K562 (cell line): ENCODE results near the gene MICAL2. TPM values are rescaled to one million over a fixed set of nuclear protein-coding genes. Genes with fewer than 3 reads are reported as not detected.

Experiments
- DPF2 ChIP-seq: fragments of 450-650 bp; IDR thresholded peaks from 2 replicates; pipeline ENCODE4 v1.6.1; 2016
- EZH2 ChIP-seq: IDR thresholded peaks from 2 replicates; pipeline ENCODE4 v1.6.1; 2012; ENCODE audit warnings: low read depth, mild to moderate bottlenecking, inconsistent platforms, low read length, borderline replicate concordance
- FUS ChIP-seq: fragments of 200-400 bp; formaldehyde crosslinking; optimal IDR thresholded peaks from 2 replicates; pipeline ENCODE3; 2017; ENCODE audit warnings: low read depth, low read length
- HDAC1 ChIP-seq, 2 experiments: fragments of 450-650 bp; IDR thresholded peaks; 2 replicates each; pipeline ENCODE4 v1.6.1; 2016 to 2017; ENCODE audit warnings: inconsistent platforms in 1 of 2, mild to moderate bottlenecking in 1 of 2, moderate library complexity in 1 of 2
- JUN ChIP-seq, 2 experiments: sonication (generic) in 1 of 2; formaldehyde crosslinking in 1 of 2; IDR thresholded peaks; 2 replicates each; pipeline versions ENCODE4 v1.6.1 to v1.8.0; 2012 to 2022; ENCODE audit warnings: borderline replicate concordance in 2 of 2, mild to moderate bottlenecking in 2 of 2, improper control_type of control experiment in 1 of 2, low read depth in 1 of 2, low read length in 1 of 2, missing genetic modification reagents in 1 of 2
- PTBP1 ChIP-seq: fragments of 200-400 bp; formaldehyde crosslinking; IDR thresholded peaks from 2 replicates; pipeline ENCODE4 v1.6.1; 2017; ENCODE audit warnings: low read depth, low read length
- RBM25 ChIP-seq: fragments of 200-400 bp; formaldehyde crosslinking; IDR thresholded peaks from 2 replicates; pipeline ENCODE4 v1.6.1; 2018; ENCODE audit warnings: low read length, low read depth, moderate library complexity; ENCODE audit not compliant: severe bottlenecking
- RBM39 ChIP-seq: fragments of 200-400 bp; formaldehyde crosslinking; optimal IDR thresholded peaks from 2 replicates; pipeline ENCODE3; 2018; ENCODE audit warnings: low read depth, low read length
- RNF219 ChIP-seq: fragments of 250-450 bp; sonication (Bioruptor Pico); IDR thresholded peaks from 2 replicates; pipeline ENCODE4 v1.5.0; 2022; ENCODE audit warnings: mild to moderate bottlenecking
- VEZF1 ChIP-seq: fragments of 200-800 bp; sonication (Bioruptor generic); IDR thresholded peaks from 2 replicates; pipeline ENCODE4 v1.6.1; 2017; ENCODE audit warnings: missing genetic modification characterization, missing compliant biosample characterization
- ZNF75A ChIP-seq: fragments of 450-650 bp; formaldehyde crosslinking; IDR thresholded peaks from 2 replicates; pipeline ENCODE4 v1.4.0; 2020; ENCODE audit warnings: mild to moderate bottlenecking
- polyA plus RNA-seq, 8 experiments: library from polyadenylated mRNA; depleted of rRNA in 4 of 8; stranded (reverse) in 5 of 8; unstranded in 3 of 8; fragments of >200 nt; fragmentation: Nextera tagmentation in 2 of 8; fragmentation: Illumina TruSeq in 1 of 8; extraction: Ambion mirVana in 2 of 8; extraction: Trizol in 1 of 8; gene quantifications; 2 replicates each; pipeline versions ENCODE4 v1.2.1 to v1.2.3, GENCODE V29; 2011 to 2014; ENCODE audit warnings: inconsistent platforms in 1 of 8, missing spikeins in 1 of 8
- total RNA-seq, 7 experiments: library from RNA; depleted of rRNA in 6 of 7; stranded (reverse); fragments of >200 nt in 6 of 7; fragmentation: Illumina TruSeq in 2 of 7; extraction: Trizol in 2 of 7; gene quantifications; 2 replicates each; pipeline versions ENCODE4 v1.2.1 to v1.2.3, GENCODE V29; 2011 to 2021; ENCODE audit warnings: low replicate concordance in 1 of 7
- TF ChIP-seq, protein P1 (sequence below), 2 experiments: fragments of 450-650 bp; IDR thresholded peaks; 2 replicates each; pipeline ENCODE4 v1.6.1; 2016; ENCODE audit warnings: mild to moderate bottlenecking in 2 of 2, borderline replicate concordance in 1 of 2, low read depth in 1 of 2, moderate library complexity in 1 of 2
- TF ChIP-seq, protein P2 (sequence below): sonication (generic); formaldehyde crosslinking; IDR thresholded peaks from 2 replicates; pipeline ENCODE4 v1.8.0; 2022; ENCODE audit warnings: mild to moderate bottlenecking, missing genetic modification reagents

The MICAL2 gene
- total and polyA plus RNA-seq, 9 of the 15 experiments (the other 6 are each of a cell fraction or from before 2014, with no cell fraction given): 4.7 to 64.2 (median 33.6) TPM

DNA sequence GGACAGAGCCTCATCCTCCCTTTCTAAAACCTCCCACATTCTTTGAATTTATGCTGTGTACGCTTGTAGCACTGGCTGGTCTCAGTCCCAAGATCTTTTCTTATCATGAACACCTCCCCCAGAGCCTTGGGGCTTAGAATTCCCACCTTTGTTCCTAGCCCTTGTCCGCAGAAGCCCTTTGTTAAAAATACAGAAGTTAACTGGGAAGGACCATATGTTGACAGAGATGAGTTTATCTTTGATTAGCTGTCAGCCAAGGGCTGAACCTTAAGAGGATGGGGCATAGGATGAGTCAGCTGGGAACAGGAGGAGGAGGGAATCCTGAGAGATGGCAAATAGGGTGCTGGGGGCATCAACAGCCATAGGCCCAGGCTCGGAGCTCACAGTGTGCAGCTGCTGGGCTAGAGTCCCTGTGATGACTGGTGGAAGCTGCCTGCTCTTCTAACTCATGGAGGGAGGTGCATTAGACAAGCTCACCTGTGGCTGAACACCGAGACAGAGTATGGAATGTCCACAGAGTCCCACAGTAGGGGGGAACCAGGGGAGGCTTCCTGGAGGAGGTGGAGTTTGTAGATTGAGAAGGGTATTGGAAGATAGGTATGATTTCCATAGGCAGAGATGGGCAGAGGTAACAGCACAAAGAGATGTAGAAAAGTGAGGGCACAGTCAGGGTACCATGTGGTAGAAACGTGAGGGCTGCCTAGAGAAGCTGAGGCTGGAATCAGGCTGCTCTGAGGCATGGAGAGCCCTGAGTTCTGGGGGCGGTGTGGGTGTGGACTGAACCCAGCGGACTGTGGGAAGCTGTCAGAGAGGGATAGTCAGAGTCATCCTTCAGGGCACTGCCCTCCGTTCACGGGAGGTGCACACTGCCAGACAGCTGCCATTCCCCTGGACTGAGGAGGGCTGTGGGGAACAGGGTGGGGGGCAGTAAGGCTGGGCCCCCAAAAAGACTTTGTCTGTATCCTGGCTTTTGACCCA lies 9.9 kb downstream of the MICAL2 start (continued):
- TF ChIP-seq, protein P1, sequence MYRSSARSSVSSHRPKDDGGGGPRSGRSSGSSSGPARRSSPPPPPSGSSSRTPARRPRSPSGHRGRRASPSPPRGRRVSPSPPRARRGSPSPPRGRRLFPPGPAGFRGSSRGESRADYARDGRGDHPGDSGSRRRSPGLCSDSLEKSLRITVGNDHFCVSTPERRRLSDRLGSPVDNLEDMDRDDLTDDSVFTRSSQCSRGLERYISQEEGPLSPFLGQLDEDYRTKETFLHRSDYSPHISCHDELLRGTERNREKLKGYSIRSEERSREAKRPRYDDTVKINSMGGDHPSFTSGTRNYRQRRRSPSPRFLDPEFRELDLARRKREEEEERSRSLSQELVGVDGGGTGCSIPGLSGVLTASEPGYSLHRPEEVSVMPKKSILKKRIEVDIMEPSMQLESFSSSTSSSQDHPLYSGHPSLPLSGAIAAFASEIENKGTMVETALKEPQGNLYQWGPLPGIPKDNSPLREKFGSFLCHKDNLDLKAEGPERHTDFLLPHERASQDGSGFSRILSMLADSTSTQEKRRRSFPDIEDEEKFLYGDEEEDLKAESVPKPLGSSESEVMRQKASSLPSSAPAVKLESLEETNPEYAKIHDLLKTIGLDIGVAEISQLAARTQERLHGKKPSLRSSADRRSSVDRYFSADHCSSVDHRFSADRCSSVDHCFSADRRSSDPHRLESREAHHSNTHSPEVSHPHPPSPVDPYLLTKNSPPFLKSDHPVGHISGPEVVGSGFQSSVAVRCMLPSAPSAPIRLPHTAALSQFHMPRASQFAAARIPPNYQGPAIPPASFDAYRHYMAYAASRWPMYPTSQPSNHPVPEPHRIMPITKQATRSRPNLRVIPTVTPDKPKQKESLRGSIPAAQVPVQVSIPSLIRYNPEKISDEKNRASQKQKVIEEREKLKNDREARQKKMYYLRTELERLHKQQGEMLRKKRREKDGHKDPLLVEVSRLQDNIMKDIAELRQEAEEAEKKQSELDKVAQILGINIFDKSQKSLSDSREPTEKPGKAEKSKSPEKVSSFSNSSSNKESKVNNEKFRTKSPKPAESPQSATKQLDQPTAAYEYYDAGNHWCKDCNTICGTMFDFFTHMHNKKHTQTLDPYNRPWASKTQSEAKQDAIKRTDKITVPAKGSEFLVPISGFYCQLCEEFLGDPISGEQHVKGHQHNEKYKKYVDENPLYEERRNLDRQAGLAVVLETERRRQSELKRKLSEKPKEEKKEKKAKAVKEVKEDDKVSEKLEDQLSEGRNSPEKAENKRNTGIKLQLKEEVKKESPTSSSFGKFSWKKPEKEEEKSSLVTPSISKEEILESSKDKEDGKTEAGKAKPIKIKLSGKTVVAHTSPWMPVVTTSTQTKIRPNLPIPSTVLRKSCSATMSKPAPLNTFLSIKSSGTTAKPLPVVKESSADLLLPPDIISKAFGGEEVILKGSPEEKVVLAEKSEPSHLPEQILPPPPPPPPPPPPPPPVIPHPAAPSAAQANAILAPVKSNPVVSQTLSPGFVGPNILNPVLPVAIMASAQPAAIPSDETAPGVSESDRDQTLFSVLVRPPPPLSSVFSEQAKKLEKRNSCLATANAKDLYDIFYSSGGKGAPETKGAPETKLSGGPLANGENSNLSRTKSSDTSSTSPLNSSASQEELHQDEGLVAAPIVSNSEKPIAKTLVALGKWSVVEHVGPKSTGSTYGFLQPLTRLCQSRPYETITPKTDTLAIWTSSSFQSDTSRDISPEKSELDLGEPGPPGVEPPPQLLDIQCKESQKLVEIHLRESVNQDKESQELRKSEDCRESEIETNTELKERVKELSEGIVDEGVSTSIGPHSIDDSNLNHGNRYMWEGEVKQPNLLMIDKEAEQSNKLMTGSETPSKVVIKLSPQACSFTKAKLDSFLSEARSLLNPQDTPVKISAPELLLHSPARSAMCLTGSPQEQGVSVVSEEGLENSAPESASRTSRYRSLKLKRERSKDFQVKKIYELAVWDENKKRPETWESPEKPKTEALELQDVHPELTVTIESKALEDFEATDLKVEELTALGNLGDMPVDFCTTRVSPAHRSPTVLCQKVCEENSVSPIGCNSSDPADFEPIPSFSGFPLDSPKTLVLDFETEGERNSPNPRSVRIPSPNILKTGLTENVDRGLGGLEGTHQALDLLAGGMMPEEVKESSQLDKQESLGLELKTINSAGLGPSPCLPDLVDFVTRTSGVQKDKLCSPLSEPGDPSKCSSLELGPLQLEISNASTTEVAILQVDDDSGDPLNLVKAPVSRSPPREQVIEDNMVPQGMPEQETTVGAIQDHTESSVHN (IDR thresholded peaks at IDR 0.05; ENCODE audit: borderline replicate concordance in 1 of 2, low read depth in 1 of 2): no peak
- TF ChIP-seq VEZF1 (peak; percentile 60), RNF219 (CRISPR knock-in tag) (no peak), RBM25 (no peak), DPF2 (peak; percentile 72), HDAC1 (IDR thresholded peaks at IDR 0.05) (peak in 1 of 2 experiments; percentile 53; a peak in 1 of 4 replicates), RBM39 (no peak), JUN (IDR thresholded peaks at IDR 0.05; ENCODE audit: borderline replicate concordance, low read depth, low read length) (peak; percentile 71), JUN (CRISPR knock-in tag; IDR thresholded peaks at IDR 0.05; ENCODE audit: borderline replicate concordance) (no peak), PTBP1 (no peak), ZNF75A (CRISPR knock-in tag) (no peak), FUS (no peak), EZH2 (no peak)
- TF ChIP-seq, protein P2, sequence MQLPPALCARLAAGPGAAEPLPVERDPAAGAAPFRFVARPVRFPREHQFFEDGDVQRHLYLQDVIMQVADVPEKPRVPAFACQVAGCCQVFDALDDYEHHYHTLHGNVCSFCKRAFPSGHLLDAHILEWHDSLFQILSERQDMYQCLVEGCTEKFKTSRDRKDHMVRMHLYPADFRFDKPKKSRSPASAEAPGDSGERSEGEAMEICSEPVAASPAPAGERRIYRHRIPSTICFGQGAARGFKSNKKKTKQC (CRISPR knock-in tag): no peak
